Tibial nerve (tissue), 4 donors: ENCODE results near the gene HPCA.

Experiments
- CTCF ChIP-seq, 5 experiments: fragments of 200-600 bp in 3 of 5; fragments of 450-650 bp in 2 of 5; sonication (generic) in 3 of 5; IDR thresholded peaks; one replicate each; pipeline ENCODE4 v1.5.1; 2016 to 2019; ENCODE audit warnings: antibody characterized with exemption in 5 of 5, mild to moderate bottlenecking in 3 of 5, moderate library complexity in 2 of 5
- EP300 ChIP-seq, 2 donors: sonication (generic); formaldehyde crosslinking; IDR thresholded peaks; one replicate each; pipeline ENCODE4 v1.6.1; 2017; ENCODE audit warnings: antibody characterized with exemption in 2 of 2, mild to moderate bottlenecking in 1 of 2

GRCh38 chr1:32918179-32918578 lies 31.9 kb downstream of the HPCA start:
- no peak for TF ChIP-seq CTCF (IDR thresholded peaks at IDR 0.05)
- TF ChIP-seq EP300 (IDR thresholded peaks at IDR 0.05), result no peak
